ENCODE data around the gene MTRF1L. TPM values are rescaled to one million over a fixed set of nuclear protein-coding genes. Genes with fewer than 3 reads are reported as not detected.

The MTRF1L gene
- total RNA-seq, 2 experiments from 2014 or later, result 15.7 to 17.5 TPM

- H3K4me1 Mint-ChIP-seq (ENCODE audit: low read depth), result peaks cover 12% of the 10 kb centered on the region
- peak overlapping the region; percentile 24 for H3K4me3 Mint-ChIP-seq
- ChIA-PET CTCF (interaction anchor here (0.7 to 3.8 kb wide), 29 partner anchors 8 to 997 kb away, joined by 3 to 33 read pairs (median 3); no protein-coding TSS in a partner anchor), POLR2A (no interaction called here)
- no peak for DNase-seq
- ATAC-seq, result peak; percentile 58
- H3K9me3 Mint-ChIP-seq, result no peaks in the 10 kb centered on the region
- intact Hi-C loops (cut with micrococcal nuclease), result loop anchor here (1.0 kb wide), 1 partner anchor 84 kb away; no protein-coding TSS in a partner anchor
- H3K36me3 Mint-ChIP-seq (ENCODE audit: low read depth), result no peaks in the 10 kb centered on the region
- TF ChIP-seq, protein P1, sequence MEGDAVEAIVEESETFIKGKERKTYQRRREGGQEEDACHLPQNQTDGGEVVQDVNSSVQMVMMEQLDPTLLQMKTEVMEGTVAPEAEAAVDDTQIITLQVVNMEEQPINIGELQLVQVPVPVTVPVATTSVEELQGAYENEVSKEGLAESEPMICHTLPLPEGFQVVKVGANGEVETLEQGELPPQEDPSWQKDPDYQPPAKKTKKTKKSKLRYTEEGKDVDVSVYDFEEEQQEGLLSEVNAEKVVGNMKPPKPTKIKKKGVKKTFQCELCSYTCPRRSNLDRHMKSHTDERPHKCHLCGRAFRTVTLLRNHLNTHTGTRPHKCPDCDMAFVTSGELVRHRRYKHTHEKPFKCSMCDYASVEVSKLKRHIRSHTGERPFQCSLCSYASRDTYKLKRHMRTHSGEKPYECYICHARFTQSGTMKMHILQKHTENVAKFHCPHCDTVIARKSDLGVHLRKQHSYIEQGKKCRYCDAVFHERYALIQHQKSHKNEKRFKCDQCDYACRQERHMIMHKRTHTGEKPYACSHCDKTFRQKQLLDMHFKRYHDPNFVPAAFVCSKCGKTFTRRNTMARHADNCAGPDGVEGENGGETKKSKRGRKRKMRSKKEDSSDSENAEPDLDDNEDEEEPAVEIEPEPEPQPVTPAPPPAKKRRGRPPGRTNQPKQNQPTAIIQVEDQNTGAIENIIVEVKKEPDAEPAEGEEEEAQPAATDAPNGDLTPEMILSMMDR (IDR thresholded peaks at IDR 0.05), result peak; percentile 77
- H3K27me3 Mint-ChIP-seq, result peaks cover 18% of the 10 kb centered on the region
- H3K27ac Mint-ChIP-seq, result no peak overlapping the region
Measured at GRCh38 chr6:152948150-152948768, 54.2 kb downstream of the MTRF1L start.

- peaks cover 8% of the 10 kb centered on the region for H3K4me1 Mint-ChIP-seq (ENCODE audit: low read depth)
- H3K4me3 Mint-ChIP-seq, result no peak overlapping the region
- ChIA-PET POLR2A (no interaction called here), CTCF (interaction anchor here (1.7 to 3.8 kb wide), 3 partner anchors 50 to 83 kb away, joined by 6 to 33 read pairs (median 8); no protein-coding TSS in a partner anchor)
- no peaks in the 10 kb centered on the region for H3K36me3 Mint-ChIP-seq (ENCODE audit: low read depth)
- ATAC-seq, result no peak
- peaks cover 17% of the 10 kb centered on the region for H3K27me3 Mint-ChIP-seq
- no peak for DNase-seq
- no peaks in the 10 kb centered on the region for H3K9me3 Mint-ChIP-seq
- H3K27ac Mint-ChIP-seq, result no peak overlapping the region
- TF ChIP-seq, protein P1 (IDR thresholded peaks at IDR 0.05), result no peak
- intact Hi-C loops (cut with micrococcal nuclease), result no loop called here
Measured at GRCh38 chr6:152946995-152947394, 55.5 kb downstream of the MTRF1L start.

- Mint-ChIP-seq H3K4me1 (ENCODE audit: low read depth) (peaks cover 6% of the 10 kb centered on the region), H3K4me3 (no peak overlapping the region), H3K27me3 (peaks cover 17% of the 10 kb centered on the region), H3K36me3 (ENCODE audit: low read depth) (no peaks in the 10 kb centered on the region), H3K27ac (no peak overlapping the region), H3K9me3 (no peaks in the 10 kb centered on the region)
- ATAC-seq, result no peak
- intact Hi-C loops (cut with micrococcal nuclease), result no loop called here
- ChIA-PET CTCF (interaction anchor here (0.9 to 3.8 kb wide), 2 partner anchors 50 to 82 kb away, joined by 3 to 33 read pairs; no protein-coding TSS in a partner anchor), POLR2A (no interaction called here)
- no peak for DNase-seq
- TF ChIP-seq, protein P1 (IDR thresholded peaks at IDR 0.05), result no peak
Measured at GRCh38 chr6:152946484-152946883, 56.0 kb downstream of the MTRF1L start.

DNA sequence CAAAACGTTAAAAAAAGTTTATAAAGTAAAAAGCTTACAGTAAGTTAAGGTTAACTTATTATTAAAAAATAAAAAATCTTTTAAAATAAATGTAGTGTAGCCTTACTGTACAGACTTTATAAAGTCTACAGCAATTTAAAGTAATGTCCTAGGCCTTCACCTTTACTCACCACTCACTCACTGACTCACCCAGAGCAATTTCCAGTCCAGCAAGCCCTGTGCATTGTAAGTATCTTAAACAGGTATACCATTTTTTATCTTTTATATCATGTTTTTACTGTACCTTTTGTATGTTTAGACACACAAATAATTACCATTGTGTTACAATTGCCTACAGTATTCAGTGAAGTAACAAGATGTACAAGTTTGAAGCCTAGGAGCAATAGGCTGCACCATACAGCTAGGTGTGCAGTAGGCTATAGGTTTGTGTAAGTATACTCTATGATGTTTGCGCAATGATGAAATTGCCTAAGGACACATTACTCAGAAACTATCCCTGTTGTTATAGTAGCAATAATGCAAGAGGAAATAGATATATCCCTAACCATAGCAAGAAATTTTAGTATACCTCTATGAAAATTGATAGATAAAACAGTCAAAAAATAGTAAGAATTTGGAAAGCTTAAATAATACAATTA is 59.1 kb downstream of the MTRF1L start:
- Mint-ChIP-seq H3K4me1 (ENCODE audit: low read depth) (peaks cover 5% of the 10 kb centered on the region), H3K4me3 (no peak overlapping the region), H3K27ac (no peak overlapping the region), H3K36me3 (ENCODE audit: low read depth) (no peaks in the 10 kb centered on the region), H3K9me3 (no peaks in the 10 kb centered on the region), H3K27me3 (peaks cover 17% of the 10 kb centered on the region)
- ChIA-PET CTCF (interaction anchor here (1.1 to 3.0 kb wide), 2 partner anchors 9 to 10 kb away, joined by 3 to 12 read pairs; no protein-coding TSS in a partner anchor), POLR2A (no interaction called here)
- DNase-seq (no peak), ATAC-seq (no peak)
- intact Hi-C loops (cut with micrococcal nuclease), result no loop called here
- TF ChIP-seq, protein P1 (IDR thresholded peaks at IDR 0.05), result no peak

- ATAC-seq, result no peak
- H3K4me1 Mint-ChIP-seq (ENCODE audit: low read depth), result no peaks in the 10 kb centered on the region
- H3K27me3 Mint-ChIP-seq, result peaks cover 14% of the 10 kb centered on the region
- H3K36me3 Mint-ChIP-seq (ENCODE audit: low read depth), result no peaks in the 10 kb centered on the region
- no peak for DNase-seq
- TF ChIP-seq, protein P1 (IDR thresholded peaks at IDR 0.05), result no peak
- H3K9me3 Mint-ChIP-seq, result no peaks in the 10 kb centered on the region
- intact Hi-C loops (cut with micrococcal nuclease), result no loop called here
- no peak overlapping the region for H3K27ac Mint-ChIP-seq
- ChIA-PET CTCF (interaction anchor here (3.0 kb wide), 1 partner anchor 11 kb away, joined by 12 read pairs; no protein-coding TSS in a partner anchor), POLR2A (no interaction called here)
- no peak overlapping the region for H3K4me3 Mint-ChIP-seq
Measured at GRCh38 chr6:152942319-152942869, 60.1 kb downstream of the MTRF1L start.
